ENCODE results near the gene RPS6KA2. TPM values are rescaled to one million over a fixed set of nuclear protein-coding genes. Genes with fewer than 3 reads are reported as not detected.

Gene RPS6KA2
- polyA plus RNA-seq, 1 donor (not counting 4 experiments of a cell fraction or from before 2014, with no cell fraction given): 8.2 TPM

GRCh38 chr6:166492092-166492741 lies 134.8 kb downstream of the RPS6KA2 start:
- DNase-seq (ENCODE audit: low read depth, low spot score) (no peak), FAIRE-seq (no peak)
- no peak for TF ChIP-seq CTCF (optimal IDR thresholded peaks at IDR 0.05 in 1 of 3, IDR thresholded peaks at IDR 0.05 in 1 of 3, conservative IDR thresholded peaks at IDR 0.05 in 1 of 3; ENCODE audit: extremely low read depth in 1 of 3, insufficient read depth in 2 of 3, low read length in 3 of 3)
- TF ChIP-seq EZH2 (IDR thresholded peaks at IDR 0.05; ENCODE audit: low read length): no peak
- no peak overlapping the region for H2AFZ ChIP-seq (ENCODE audit: control insufficient read depth, low read length)
- no peaks in the 10 kb centered on the region for H3K4me1 ChIP-seq (ENCODE audit: control insufficient read depth, extremely low read depth, insufficient read depth, low read length)
- no peak overlapping the region for H3K9ac ChIP-seq (ENCODE audit: control insufficient read depth, extremely low read depth, insufficient read depth, low read length)
- H3K36me3 ChIP-seq (ENCODE audit: control insufficient read depth in 2 of 2, extremely low read depth in 1 of 2, insufficient read depth in 2 of 2, low read length in 2 of 2): no peaks in the 10 kb centered on the region
- no peak overlapping the region for H3K4me3 ChIP-seq (ENCODE audit: control insufficient read depth in 2 of 3, extremely low read depth in 1 of 3, insufficient read depth in 2 of 3, low read depth in 1 of 3, low read length in 3 of 3)
- no peaks in the 10 kb centered on the region for H3K27me3 ChIP-seq (ENCODE audit: control insufficient read depth, extremely low read depth, insufficient read depth, low read length)
- dilution Hi-C loops (cut with MboI; ENCODE audit: extremely low pct_ligation_motif_present, low sequenced_read_pairs): no loop called here
- no peaks in the 10 kb centered on the region for H3K79me2 ChIP-seq (ENCODE audit: control insufficient read depth, insufficient read depth, low read length)
- no peaks in the 10 kb centered on the region for H3K9me3 ChIP-seq (ENCODE audit: control insufficient read depth, low read depth, low read length)
- H3K4me2 ChIP-seq (ENCODE audit: control insufficient read depth, extremely low read depth, insufficient read depth, low read depth, low read length): no peak overlapping the region
- no peak overlapping the region for H3K27ac ChIP-seq (ENCODE audit: control insufficient read depth, insufficient read depth, low read length)
- H3K9me1 ChIP-seq (ENCODE audit: control insufficient read depth, extremely low read depth, insufficient read depth, low read length): no peaks in the 10 kb centered on the region
- no peaks in the 10 kb centered on the region for H4K20me1 ChIP-seq (ENCODE audit: control insufficient read depth, extremely low read depth, insufficient read depth, low read length)

GRCh38 chr6:166490671-166491500 lies 136.2 kb downstream of the RPS6KA2 start:
- no peak for DNase-seq (ENCODE audit: low read depth, low spot score)
- no peak for FAIRE-seq
- no peaks in the 10 kb centered on the region for H3K9me1 ChIP-seq (ENCODE audit: control insufficient read depth, extremely low read depth, insufficient read depth, low read length)

More at GRCh38 chr6:166490671-166491500, 136.2 kb downstream of the RPS6KA2 start:
- Histone ChIP-seq H2AFZ (ENCODE audit: control insufficient read depth, low read length) (no peak overlapping the region), H4K20me1 (ENCODE audit: control insufficient read depth, extremely low read depth, insufficient read depth, low read length) (no peaks in the 10 kb centered on the region), H3K4me3 (ENCODE audit: control insufficient read depth in 2 of 3, extremely low read depth in 1 of 3, insufficient read depth in 2 of 3, low read depth in 1 of 3, low read length in 3 of 3) (no peak overlapping the region), H3K79me2 (ENCODE audit: control insufficient read depth, insufficient read depth, low read length) (no peaks in the 10 kb centered on the region), H3K27me3 (ENCODE audit: control insufficient read depth, extremely low read depth, insufficient read depth, low read length) (no peaks in the 10 kb centered on the region), H3K9me3 (ENCODE audit: control insufficient read depth, low read depth, low read length) (no peaks in the 10 kb centered on the region), H3K9ac (ENCODE audit: control insufficient read depth, extremely low read depth, insufficient read depth, low read length) (no peak overlapping the region), H3K4me1 (ENCODE audit: control insufficient read depth, extremely low read depth, insufficient read depth, low read length) (no peaks in the 10 kb centered on the region), H3K4me2 (ENCODE audit: control insufficient read depth, extremely low read depth, insufficient read depth, low read depth, low read length) (no peak overlapping the region), H3K27ac (ENCODE audit: control insufficient read depth, insufficient read depth, low read length) (no peak overlapping the region), H3K36me3 (ENCODE audit: control insufficient read depth in 2 of 2, extremely low read depth in 1 of 2, insufficient read depth in 2 of 2, low read length in 2 of 2) (no peaks in the 10 kb centered on the region)
- dilution Hi-C loops (cut with MboI; ENCODE audit: extremely low pct_ligation_motif_present, low sequenced_read_pairs): no loop called here
- TF ChIP-seq CTCF (optimal IDR thresholded peaks at IDR 0.05 in 1 of 3, IDR thresholded peaks at IDR 0.05 in 1 of 3, conservative IDR thresholded peaks at IDR 0.05 in 1 of 3; ENCODE audit: extremely low read depth in 1 of 3, insufficient read depth in 2 of 3, low read length in 3 of 3): no peak
- no peak for TF ChIP-seq EZH2 (IDR thresholded peaks at IDR 0.05; ENCODE audit: low read length)
